HL-60 (cell line): ENCODE data around the gene MINPP1.

Experiments
- GABPA ChIP-seq: IDR thresholded peaks from 2 replicates; pipeline ENCODE4 v1.6.1; 2012; ENCODE audit warnings: low read depth
- POLR2AphosphoS5 ChIP-seq: IDR thresholded peaks from 2 replicates; pipeline ENCODE4 v1.6.1; 2012; ENCODE audit warnings: low read depth
- TF ChIP-seq, protein P1 (sequence below): IDR thresholded peaks from one replicate; pipeline ENCODE4 v1.5.1; 2011; ENCODE audit warnings: low read length, control low read depth, inconsistent platforms; ENCODE audit not compliant: insufficient read depth
- TF ChIP-seq, protein P2 (sequence below): IDR thresholded peaks from 2 replicates; pipeline ENCODE4 v1.6.1; 2012; ENCODE audit warnings: low read depth; ENCODE audit not compliant: insufficient replicate concordance

DNA sequence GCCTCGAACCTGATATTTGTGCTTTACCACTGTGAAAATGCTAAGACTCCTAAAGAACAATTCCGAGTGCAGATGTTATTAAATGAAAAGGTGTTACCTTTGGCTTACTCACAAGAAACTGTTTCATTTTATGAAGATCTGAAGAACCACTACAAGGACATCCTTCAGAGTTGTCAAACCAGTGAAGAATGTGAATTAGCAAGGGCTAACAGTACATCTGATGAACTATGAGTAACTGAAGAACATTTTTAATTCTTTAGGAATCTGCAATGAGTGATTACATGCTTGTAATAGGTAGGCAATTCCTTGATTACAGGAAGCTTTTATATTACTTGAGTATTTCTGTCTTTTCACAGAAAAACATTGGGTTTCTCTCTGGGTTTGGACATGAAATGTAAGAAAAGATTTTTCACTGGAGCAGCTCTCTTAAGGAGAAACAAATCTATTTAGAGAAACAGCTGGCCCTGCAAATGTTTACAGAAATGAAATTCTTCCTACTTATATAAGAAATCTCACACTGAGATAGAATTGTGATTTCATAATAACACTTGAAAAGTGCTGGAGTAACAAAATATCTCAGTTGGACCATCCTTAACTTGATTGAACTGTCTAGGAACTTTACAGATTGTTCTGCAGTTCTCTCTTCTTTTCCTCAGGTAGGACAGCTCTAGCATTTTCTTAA, 47.7 kb downstream of the MINPP1 start:
- TF ChIP-seq, protein P1, sequence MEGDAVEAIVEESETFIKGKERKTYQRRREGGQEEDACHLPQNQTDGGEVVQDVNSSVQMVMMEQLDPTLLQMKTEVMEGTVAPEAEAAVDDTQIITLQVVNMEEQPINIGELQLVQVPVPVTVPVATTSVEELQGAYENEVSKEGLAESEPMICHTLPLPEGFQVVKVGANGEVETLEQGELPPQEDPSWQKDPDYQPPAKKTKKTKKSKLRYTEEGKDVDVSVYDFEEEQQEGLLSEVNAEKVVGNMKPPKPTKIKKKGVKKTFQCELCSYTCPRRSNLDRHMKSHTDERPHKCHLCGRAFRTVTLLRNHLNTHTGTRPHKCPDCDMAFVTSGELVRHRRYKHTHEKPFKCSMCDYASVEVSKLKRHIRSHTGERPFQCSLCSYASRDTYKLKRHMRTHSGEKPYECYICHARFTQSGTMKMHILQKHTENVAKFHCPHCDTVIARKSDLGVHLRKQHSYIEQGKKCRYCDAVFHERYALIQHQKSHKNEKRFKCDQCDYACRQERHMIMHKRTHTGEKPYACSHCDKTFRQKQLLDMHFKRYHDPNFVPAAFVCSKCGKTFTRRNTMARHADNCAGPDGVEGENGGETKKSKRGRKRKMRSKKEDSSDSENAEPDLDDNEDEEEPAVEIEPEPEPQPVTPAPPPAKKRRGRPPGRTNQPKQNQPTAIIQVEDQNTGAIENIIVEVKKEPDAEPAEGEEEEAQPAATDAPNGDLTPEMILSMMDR: no peak
- TF ChIP-seq POLR2AphosphoS5 (no peak), GABPA (no peak)
- TF ChIP-seq, protein P2, sequence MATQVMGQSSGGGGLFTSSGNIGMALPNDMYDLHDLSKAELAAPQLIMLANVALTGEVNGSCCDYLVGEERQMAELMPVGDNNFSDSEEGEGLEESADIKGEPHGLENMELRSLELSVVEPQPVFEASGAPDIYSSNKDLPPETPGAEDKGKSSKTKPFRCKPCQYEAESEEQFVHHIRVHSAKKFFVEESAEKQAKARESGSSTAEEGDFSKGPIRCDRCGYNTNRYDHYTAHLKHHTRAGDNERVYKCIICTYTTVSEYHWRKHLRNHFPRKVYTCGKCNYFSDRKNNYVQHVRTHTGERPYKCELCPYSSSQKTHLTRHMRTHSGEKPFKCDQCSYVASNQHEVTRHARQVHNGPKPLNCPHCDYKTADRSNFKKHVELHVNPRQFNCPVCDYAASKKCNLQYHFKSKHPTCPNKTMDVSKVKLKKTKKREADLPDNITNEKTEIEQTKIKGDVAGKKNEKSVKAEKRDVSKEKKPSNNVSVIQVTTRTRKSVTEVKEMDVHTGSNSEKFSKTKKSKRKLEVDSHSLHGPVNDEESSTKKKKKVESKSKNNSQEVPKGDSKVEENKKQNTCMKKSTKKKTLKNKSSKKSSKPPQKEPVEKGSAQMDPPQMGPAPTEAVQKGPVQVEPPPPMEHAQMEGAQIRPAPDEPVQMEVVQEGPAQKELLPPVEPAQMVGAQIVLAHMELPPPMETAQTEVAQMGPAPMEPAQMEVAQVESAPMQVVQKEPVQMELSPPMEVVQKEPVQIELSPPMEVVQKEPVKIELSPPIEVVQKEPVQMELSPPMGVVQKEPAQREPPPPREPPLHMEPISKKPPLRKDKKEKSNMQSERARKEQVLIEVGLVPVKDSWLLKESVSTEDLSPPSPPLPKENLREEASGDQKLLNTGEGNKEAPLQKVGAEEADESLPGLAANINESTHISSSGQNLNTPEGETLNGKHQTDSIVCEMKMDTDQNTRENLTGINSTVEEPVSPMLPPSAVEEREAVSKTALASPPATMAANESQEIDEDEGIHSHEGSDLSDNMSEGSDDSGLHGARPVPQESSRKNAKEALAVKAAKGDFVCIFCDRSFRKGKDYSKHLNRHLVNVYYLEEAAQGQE: no peak
